Measurements from ENCODE around the gene PRXL2A. TPM values are rescaled to one million over a fixed set of nuclear protein-coding genes. Genes with fewer than 3 reads are reported as not detected.

Gene PRXL2A
- total RNA-seq, 2 experiments from 2014 or later = 17.6 to 17.7 TPM

DNA sequence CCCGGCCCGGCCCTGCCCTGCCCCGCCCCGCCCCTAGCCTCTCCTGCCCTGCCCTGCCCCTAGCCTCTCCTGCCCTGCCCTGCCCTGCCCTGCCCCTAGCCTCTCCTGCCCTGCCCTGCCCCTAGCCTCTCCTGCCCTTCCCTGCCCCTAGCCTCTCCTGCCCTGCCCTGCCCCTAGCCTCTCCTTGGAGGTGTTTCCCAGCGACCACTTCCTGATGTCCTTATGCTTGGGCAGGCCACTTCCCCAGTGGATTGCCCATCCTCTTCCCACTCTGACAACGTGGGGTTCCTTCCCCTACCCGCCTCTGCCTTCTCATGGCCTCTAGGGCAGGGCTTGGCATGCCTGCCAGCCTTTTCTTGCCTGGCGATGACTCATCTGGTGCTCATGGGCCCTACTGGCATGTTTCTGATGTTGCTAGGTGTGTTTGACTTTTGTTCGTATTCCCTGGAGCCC, 21.2 kb downstream of the PRXL2A start:
- CTCF ChIA-PET = interaction anchor here (0.6 to 1.8 kb wide), 3 partner anchors 15 to 76 kb away, joined by 4 to 5 read pairs (median 5); no protein-coding TSS in a partner anchor
- H3K27ac Mint-ChIP-seq = no peak overlapping the region
- H3K4me1 Mint-ChIP-seq (ENCODE audit: low read depth) = peaks cover 4% of the 10 kb centered on the region
- intact Hi-C loops (cut with micrococcal nuclease) = no loop called here
- peaks cover 15% of the 10 kb centered on the region for H3K36me3 Mint-ChIP-seq (ENCODE audit: low read depth)
- DNase-seq = no peak
- no peak overlapping the region for H3K4me3 Mint-ChIP-seq
- H3K27me3 Mint-ChIP-seq (ENCODE audit: low read depth) = no peaks in the 10 kb centered on the region
- no peaks in the 10 kb centered on the region for H3K9me3 Mint-ChIP-seq

DNA sequence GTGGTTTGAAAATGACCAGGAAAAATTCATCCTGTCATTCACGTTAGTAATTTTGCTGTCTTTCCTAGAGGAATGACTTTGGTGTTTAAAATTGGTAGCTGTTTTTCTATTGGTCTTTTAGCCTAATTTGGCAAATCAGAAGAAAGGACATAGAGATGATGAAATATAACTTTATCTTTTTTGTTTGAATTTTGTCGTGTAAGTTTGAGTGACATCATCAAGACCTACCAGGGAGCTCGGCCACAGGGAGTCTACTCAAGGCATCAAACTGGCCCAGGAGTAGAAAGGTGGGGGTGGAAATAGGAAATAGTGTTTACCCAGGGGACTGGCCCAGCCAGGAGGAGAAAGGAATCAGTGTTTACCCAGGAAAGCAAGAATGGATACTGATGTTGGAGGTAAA, 24.8 kb downstream of the PRXL2A start:
- Mint-ChIP-seq H3K27me3 (ENCODE audit: low read depth) (no peaks in the 10 kb centered on the region), H3K4me3 (no peak overlapping the region), H3K4me1 (ENCODE audit: low read depth) (peaks cover 4% of the 10 kb centered on the region), H3K27ac (no peak overlapping the region), H3K36me3 (ENCODE audit: low read depth) (peaks cover 4% of the 10 kb centered on the region), H3K9me3 (no peaks in the 10 kb centered on the region)
- intact Hi-C loops (cut with micrococcal nuclease) = no loop called here
- CTCF ChIA-PET = interaction anchor here (2.0 kb wide), 1 partner anchor 11 kb away, joined by 7 read pairs; no protein-coding TSS in a partner anchor
- DNase-seq = no peak

DNA sequence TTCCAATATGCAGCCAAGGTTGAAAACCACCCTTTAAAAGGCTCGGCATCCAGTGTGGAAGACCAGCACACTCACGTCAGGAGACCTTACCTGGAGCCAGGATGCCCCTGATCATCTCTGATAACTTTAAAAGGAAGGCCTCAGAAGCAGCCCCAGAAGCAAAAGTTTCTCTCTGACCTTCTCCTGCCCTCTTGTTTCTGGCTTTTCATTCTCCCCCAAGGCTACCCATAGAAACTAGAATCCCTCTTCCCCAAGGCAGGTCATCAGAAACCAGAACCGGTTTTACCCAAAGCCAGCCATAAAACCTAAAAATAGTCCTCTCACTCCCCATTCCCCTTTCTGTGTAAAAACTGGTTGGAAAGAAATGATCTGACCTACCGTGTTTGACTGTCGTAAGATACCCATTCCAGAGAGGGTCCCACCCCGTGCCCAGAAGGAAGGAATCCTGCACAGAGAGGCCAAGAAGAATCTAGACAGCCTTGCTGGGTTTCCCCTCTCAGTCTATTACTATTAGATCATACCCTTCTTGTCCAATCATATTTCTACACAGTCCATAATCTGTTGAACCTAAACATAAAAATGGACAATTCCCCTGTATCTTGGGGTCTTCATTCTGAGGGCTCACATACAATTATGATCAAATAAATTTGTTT, 28.2 kb downstream of the PRXL2A start:
- no peak overlapping the region for H3K4me3 Mint-ChIP-seq
- CTCF ChIA-PET = interaction anchor here (0.7 to 2.4 kb wide), 5 partner anchors 8 to 69 kb away, joined by 3 to 10 read pairs (median 4); no protein-coding TSS in a partner anchor
- intact Hi-C loops (cut with micrococcal nuclease) = no loop called here

DNA sequence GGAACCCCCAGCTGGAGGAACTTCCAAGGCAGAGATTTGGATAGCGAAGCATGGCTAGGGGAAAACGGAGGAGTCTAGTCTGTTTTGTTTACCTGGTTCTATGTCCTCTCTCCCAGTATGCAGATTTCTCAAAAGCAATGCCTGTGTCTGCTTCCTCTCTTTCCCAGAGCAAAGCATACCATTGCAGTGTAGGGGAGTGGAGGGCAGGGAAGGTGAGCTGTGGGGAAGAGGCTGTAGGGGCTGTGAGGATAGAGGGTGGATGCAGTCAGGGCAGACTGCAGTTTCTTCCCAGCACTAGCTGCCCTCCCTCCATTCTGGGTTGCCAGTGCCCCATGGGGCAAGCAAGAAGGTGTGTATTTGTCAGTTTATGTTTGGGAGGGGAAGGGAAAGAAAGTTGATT, 28.9 kb downstream of the PRXL2A start:
- H3K4me1 Mint-ChIP-seq (ENCODE audit: low read depth) = no peaks in the 10 kb centered on the region
- no peak for DNase-seq
- intact Hi-C loops (cut with micrococcal nuclease) = no loop called here
- H3K9me3 Mint-ChIP-seq = no peaks in the 10 kb centered on the region
- H3K27me3 Mint-ChIP-seq (ENCODE audit: low read depth) = no peaks in the 10 kb centered on the region
- H3K27ac Mint-ChIP-seq = no peak overlapping the region
- no peak overlapping the region for H3K4me3 Mint-ChIP-seq
- H3K36me3 Mint-ChIP-seq (ENCODE audit: low read depth) = no peaks in the 10 kb centered on the region
- CTCF ChIA-PET = interaction anchor here (2.1 kb wide), 1 partner anchor 59 kb away, joined by 10 read pairs; no protein-coding TSS in a partner anchor

More for the DNA sequence above, 28.2 kb downstream of the PRXL2A start:
- no peaks in the 10 kb centered on the region for H3K9me3 Mint-ChIP-seq
- DNase-seq = no peak
- no peaks in the 10 kb centered on the region for H3K27me3 Mint-ChIP-seq (ENCODE audit: low read depth)
- no peaks in the 10 kb centered on the region for H3K4me1 Mint-ChIP-seq (ENCODE audit: low read depth)
- H3K27ac Mint-ChIP-seq = no peak overlapping the region
- H3K36me3 Mint-ChIP-seq (ENCODE audit: low read depth) = no peaks in the 10 kb centered on the region

DNA sequence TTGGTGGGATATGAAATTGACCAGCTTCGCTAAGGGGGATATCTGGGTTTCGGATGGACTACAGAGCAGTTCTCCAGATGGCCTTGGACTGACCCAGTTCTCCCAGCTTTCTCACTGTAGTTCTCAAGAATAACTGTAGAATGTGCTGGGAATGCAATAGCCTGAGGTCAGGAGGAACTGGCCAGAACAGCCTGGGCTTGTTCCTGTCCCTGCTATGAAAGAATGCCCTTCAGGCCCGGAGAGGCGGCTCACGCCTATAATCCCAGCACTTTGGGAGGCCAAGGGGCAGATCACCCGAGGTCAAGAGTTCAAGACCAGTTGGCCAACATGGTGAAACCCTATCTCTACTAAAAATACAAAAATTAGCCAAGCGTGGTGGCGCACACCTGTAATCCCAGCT, 33.5 kb downstream of the PRXL2A start:
- H3K4me3 Mint-ChIP-seq = no peak overlapping the region
- no peak overlapping the region for H3K27ac Mint-ChIP-seq
- DNase-seq = no peak
- H3K36me3 Mint-ChIP-seq (ENCODE audit: low read depth) = no peaks in the 10 kb centered on the region
- no peaks in the 10 kb centered on the region for H3K9me3 Mint-ChIP-seq
- intact Hi-C loops (cut with micrococcal nuclease) = loop anchor here (5.0 kb wide), 1 partner anchor 575 kb away; no protein-coding TSS in a partner anchor
- CTCF ChIA-PET = interaction anchor here (1.9 to 24.3 kb wide), 2 partner anchors 64 kb away, joined by 5 to 916 read pairs; no protein-coding TSS in a partner anchor
- peaks cover 32% of the 10 kb centered on the region for H3K4me1 Mint-ChIP-seq (ENCODE audit: low read depth)
- H3K27me3 Mint-ChIP-seq (ENCODE audit: low read depth) = no peaks in the 10 kb centered on the region

DNA sequence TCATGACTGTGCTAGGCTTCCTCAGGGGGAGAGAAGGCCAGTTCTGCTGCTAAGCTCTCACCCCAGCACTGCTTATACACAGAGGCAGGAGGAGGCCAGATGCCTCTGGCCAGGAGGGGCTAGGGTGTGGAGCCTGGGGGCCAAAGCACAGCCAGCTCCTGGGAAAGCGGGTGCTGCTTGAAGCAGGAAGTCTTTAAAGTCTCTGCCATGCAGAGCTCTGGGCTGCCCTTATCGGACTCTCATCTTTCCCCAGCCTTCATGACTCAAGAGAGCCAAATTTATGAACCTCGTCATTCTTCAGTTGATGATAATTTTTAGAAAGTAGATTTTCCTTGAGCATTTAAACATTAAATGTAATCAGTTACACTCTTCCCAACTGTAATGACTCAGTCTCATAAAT, 34.5 kb downstream of the PRXL2A start:
- CTCF ChIA-PET = interaction anchor here (0.6 to 24.3 kb wide), 6 partner anchors 30 to 313 kb away, joined by 3 to 916 read pairs (median 15); no protein-coding TSS in a partner anchor
- Mint-ChIP-seq H3K4me1 (ENCODE audit: low read depth) (peaks cover 41% of the 10 kb centered on the region), H3K27ac (no peak overlapping the region), H3K36me3 (ENCODE audit: low read depth) (no peaks in the 10 kb centered on the region), H3K27me3 (ENCODE audit: low read depth) (no peaks in the 10 kb centered on the region), H3K9me3 (no peaks in the 10 kb centered on the region), H3K4me3 (no peak overlapping the region)
- DNase-seq = no peak
- intact Hi-C loops (cut with micrococcal nuclease) = loop anchor here (1.0 to 5.0 kb wide), 3 partner anchors 60 to 574 kb away; no protein-coding TSS in a partner anchor

DNA sequence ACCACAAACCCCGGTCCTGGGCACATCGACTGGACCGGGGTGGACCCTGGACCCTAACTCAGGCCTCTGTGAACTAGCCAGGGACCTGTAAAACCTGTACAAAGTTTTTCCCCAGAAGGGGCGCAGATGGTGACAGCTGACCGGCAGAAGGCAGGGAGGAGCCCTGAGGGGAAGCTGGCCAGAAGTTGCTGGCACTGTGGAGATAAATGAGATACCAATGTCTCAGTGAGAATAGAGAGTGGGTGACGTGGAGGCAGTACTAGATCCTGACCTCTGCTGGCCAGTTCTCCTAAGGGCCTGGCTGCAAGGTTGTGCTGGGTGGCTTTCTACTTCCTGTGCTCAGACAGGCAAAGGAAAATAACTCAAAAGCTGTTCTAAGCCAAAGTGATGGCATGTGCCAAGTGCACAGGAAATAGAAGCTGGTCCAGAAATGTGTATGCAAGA, 35.2 kb downstream of the PRXL2A start:
- Mint-ChIP-seq H3K27ac (peak overlapping the region; percentile 37), H3K4me3 (no peak overlapping the region), H3K36me3 (ENCODE audit: low read depth) (no peaks in the 10 kb centered on the region), H3K4me1 (ENCODE audit: low read depth) (peaks cover 48% of the 10 kb centered on the region), H3K27me3 (ENCODE audit: low read depth) (no peaks in the 10 kb centered on the region), H3K9me3 (no peaks in the 10 kb centered on the region)
- peak; percentile 58 for DNase-seq
- intact Hi-C loops (cut with micrococcal nuclease) = loop anchor here (1.0 to 5.0 kb wide), 3 partner anchors 60 to 574 kb away; no protein-coding TSS in a partner anchor
- CTCF ChIA-PET = interaction anchor here (0.6 to 24.3 kb wide), 40 partner anchors 8 to 1256 kb away, joined by 3 to 916 read pairs (median 6); no protein-coding TSS in a partner anchor

DNA sequence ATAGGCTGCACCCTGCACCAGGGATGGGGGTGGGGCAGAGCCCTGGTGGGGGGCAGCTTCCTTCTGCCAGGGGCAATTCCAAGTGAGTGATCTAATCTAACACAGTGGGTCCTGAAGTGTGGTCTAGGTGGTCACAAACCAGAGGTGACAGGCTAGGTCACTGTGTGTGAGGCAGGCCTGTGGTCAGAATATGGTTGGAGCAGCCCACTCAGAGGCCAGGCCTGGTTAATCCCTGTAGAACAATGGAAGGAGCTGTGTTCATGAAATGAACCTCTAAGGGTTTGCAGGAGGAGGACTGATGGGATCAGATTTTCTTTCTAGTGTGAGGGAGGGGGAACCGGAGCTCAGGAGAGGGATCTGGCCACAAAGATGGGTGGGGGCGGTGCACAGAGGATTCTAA, 35.8 kb downstream of the PRXL2A start:
- Mint-ChIP-seq H3K4me1 (ENCODE audit: low read depth) (peaks cover 54% of the 10 kb centered on the region), H3K27me3 (ENCODE audit: low read depth) (no peaks in the 10 kb centered on the region), H3K9me3 (no peaks in the 10 kb centered on the region), H3K27ac (peak overlapping the region; percentile 61), H3K36me3 (ENCODE audit: low read depth) (no peaks in the 10 kb centered on the region), H3K4me3 (no peak overlapping the region)
- intact Hi-C loops (cut with micrococcal nuclease) = loop anchor here (1.0 to 5.0 kb wide), 9 partner anchors 36 to 573 kb away; partner anchors contain the start of gene PRXL2A
- DNase-seq = no peak
- CTCF ChIA-PET = interaction anchor here (0.6 to 24.3 kb wide), 43 partner anchors 8 to 1255 kb away, joined by 3 to 916 read pairs (median 6); no protein-coding TSS in a partner anchor

DNA sequence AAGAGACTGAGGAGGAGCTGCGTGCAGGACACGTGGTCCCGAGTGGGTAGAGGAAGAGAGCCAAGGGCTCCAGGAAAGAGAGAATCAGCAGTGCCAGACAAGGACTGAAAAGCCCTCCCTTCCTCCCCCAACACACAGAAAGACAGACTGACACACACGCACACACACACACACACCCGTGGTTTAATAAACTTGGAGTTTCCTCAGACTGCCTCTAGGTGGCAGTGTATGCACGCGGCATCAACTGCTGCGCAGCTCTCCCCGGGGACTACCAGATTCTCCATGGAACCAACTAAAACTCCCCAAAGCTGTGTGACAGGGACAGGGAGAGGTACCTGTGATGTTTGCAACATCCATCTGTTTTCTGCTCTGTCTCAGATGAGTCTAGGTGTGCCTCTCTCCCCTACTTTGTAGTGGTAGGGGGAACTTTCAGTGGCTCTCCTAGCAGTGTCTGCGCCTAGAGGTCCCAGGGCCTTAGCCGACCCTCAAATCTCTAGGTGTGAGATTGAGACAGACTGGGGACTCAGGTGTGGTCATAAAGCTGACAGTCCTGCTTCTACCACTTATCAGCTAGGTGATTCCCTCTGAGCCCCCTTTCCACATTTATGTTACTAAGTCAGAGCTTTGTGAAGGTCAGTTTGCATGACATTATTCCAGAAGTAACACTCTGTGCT, 36.4 kb downstream of the PRXL2A start:
- Mint-ChIP-seq H3K36me3 (ENCODE audit: low read depth) (no peaks in the 10 kb centered on the region), H3K9me3 (no peaks in the 10 kb centered on the region), H3K4me3 (no peak overlapping the region), H3K27me3 (ENCODE audit: low read depth) (no peaks in the 10 kb centered on the region), H3K4me1 (ENCODE audit: low read depth) (peaks cover 59% of the 10 kb centered on the region), H3K27ac (peak overlapping the region; percentile 61)
- intact Hi-C loops (cut with micrococcal nuclease) = loop anchor here (1.0 to 5.0 kb wide), 9 partner anchors 36 to 573 kb away; partner anchors contain the start of gene PRXL2A
- DNase-seq = peak; percentile 82
- CTCF ChIA-PET = interaction anchor here (0.6 to 24.3 kb wide), 47 partner anchors 9 to 735 kb away, joined by 3 to 916 read pairs (median 5); partner anchors contain the start of gene PRXL2A

DNA sequence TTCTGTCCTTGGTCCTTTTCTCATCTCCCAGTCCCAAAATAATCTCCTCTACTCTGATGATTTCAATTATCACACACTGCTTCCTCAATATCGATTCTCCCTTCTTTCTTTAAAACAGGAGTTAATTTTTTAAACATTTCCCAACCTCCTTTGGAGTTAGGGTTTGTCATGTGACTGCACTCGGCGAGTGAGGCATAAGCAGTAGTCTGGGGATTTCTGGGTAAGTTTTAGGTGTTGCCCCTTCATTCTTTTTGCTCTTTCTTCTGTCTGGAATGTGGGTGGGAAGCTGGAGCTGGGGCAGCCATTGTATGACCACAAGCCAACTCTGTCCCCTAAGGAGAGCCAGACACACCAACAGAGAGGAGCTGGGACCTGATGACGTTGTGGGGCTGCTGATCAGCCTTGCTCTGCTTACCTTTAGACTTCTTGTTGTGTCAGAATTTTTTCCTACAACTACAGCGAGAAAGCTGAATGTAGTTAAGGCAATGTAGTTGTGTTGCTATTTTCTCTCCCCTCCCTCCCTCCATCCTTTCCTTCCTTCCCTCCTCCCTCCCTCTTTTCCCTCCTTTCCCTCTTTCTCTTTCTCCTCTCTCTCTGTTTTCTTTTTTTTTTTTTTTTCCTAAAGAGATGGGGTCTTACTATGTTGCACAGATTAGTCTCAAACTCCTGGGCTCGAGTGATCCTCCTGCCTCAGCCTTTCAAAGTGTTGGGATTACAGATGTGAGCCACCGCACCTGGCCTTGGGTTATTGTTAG, 39.3 kb downstream of the PRXL2A start:
- peak; percentile 39 for DNase-seq
- intact Hi-C loops (cut with micrococcal nuclease) = no loop called here
- H3K27ac Mint-ChIP-seq = peak overlapping the region; percentile 88
- peak overlapping the region; percentile 50 for H3K4me3 Mint-ChIP-seq
- CTCF ChIA-PET = interaction anchor here (0.6 to 24.3 kb wide), 7 partner anchors 18 to 215 kb away, joined by 3 to 916 read pairs (median 3); partner anchors contain the start of gene PRXL2A
- no peaks in the 10 kb centered on the region for H3K36me3 Mint-ChIP-seq (ENCODE audit: low read depth)
- no peaks in the 10 kb centered on the region for H3K9me3 Mint-ChIP-seq
- peaks cover 59% of the 10 kb centered on the region for H3K4me1 Mint-ChIP-seq (ENCODE audit: low read depth)
- no peaks in the 10 kb centered on the region for H3K27me3 Mint-ChIP-seq (ENCODE audit: low read depth)

DNA sequence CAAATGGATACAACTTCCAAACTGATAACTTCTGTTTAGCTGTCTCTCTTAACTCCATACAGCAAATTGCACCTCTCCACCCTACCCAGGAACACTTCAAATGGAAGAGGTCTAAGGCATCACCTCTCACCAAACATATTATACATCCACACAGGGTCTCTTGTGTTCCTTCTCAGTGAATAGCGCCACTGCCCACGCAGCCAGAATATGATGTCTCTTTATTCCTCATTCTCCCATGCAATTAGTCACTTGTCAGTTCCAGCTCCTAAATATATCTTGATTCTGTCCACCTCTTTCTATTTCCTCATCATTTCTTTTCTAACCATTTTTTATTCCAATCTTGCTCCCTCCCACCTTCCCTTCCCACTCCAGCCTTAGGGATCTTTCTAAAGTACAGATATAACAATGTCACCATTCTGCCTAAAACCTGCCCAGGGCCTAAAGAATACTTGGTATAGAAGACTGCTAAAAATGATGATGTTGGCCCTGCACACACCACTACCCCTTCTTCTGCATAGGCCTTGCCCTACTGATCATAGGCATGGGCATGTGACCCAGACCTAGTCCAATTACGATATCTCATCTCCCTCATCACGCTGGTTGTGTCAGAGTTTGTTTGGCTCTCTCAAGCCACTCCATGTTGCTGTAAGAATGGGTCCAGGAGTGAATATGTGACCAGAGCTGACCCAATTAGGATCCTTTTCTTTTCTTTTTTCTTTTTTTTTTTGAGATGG, 40.0 kb downstream of the PRXL2A start:
- Mint-ChIP-seq H3K4me3 (peak overlapping the region; percentile 50), H3K27me3 (ENCODE audit: low read depth) (no peaks in the 10 kb centered on the region), H3K4me1 (ENCODE audit: low read depth) (peaks cover 61% of the 10 kb centered on the region), H3K9me3 (no peaks in the 10 kb centered on the region), H3K27ac (peak overlapping the region; percentile 88), H3K36me3 (ENCODE audit: low read depth) (no peaks in the 10 kb centered on the region)
- CTCF ChIA-PET = interaction anchor here (0.6 to 24.3 kb wide), 10 partner anchors 10 to 570 kb away, joined by 3 to 916 read pairs (median 3); partner anchors contain the start of gene PRXL2A
- no peak for DNase-seq
- intact Hi-C loops (cut with micrococcal nuclease) = no loop called here
